Spleen (tissue), 11 donors: Measurements from ENCODE around the gene MIEF2. TPM values are rescaled to one million over a fixed set of nuclear protein-coding genes. Genes with fewer than 3 reads are reported as not detected.

Experiments used
- DNase-seq: peaks from one replicate; pipeline ENCODE4 v3.0.0-alpha.2; 2020
- H3K27ac ChIP-seq, 8 donors: fragments of 200-600 bp; sonication (generic) in 7 of 8; 1 replicate in 4 of 8; 2 replicates in 4 of 8; pipeline versions ENCODE4 v1.5.0 to v1.8.0; 2016 to 2021; ENCODE audit warnings: inconsistent platforms in 4 of 8, mild to moderate bottlenecking in 4 of 8, moderate library complexity in 1 of 8
- H3K27me3 ChIP-seq, 7 donors: fragments of 200-600 bp; sonication (generic) in 6 of 7; replicated peaks in 1 of 7; 1 replicate in 4 of 7; 2 replicates in 3 of 7; pipeline versions ENCODE4 v1.5.0 to v1.8.0; 2016 to 2021; ENCODE audit warnings: inconsistent platforms in 3 of 7, mild to moderate bottlenecking in 1 of 7
- H3K36me3 ChIP-seq, 6 donors: fragments of 200-600 bp; sonication (generic) in 5 of 6; 1 replicate in 4 of 6; 2 replicates in 2 of 6; pipeline versions ENCODE4 v1.5.0 to v1.8.0; 2016 to 2021; ENCODE audit warnings: inconsistent platforms in 2 of 6
- H3K4me1 ChIP-seq, 6 donors: fragments of 200-600 bp; sonication (generic) in 5 of 6; 1 replicate in 3 of 6; 2 replicates in 3 of 6; pipeline versions ENCODE4 v1.5.0 to v1.8.0; 2016 to 2021; ENCODE audit warnings: inconsistent platforms in 3 of 6
- H3K4me3 ChIP-seq, 8 donors: fragments of 200-600 bp; sonication (generic) in 7 of 8; 1 replicate in 4 of 8; 2 replicates in 4 of 8; pipeline versions ENCODE4 v1.5.0 to v1.8.0; 2016 to 2021; ENCODE audit warnings: inconsistent platforms in 4 of 8, mild to moderate bottlenecking in 4 of 8, moderate library complexity in 2 of 8
- H3K9me3 ChIP-seq, 8 donors: fragments of 200-600 bp; sonication (generic) in 7 of 8; 1 replicate in 4 of 8; 2 replicates in 4 of 8; pipeline versions ENCODE4 v1.5.0 to v1.8.0; 2016 to 2021; ENCODE audit warnings: inconsistent platforms in 4 of 8
- POLR2A ChIP-seq, 3 donors: fragments of 450-650 bp; IDR thresholded peaks; one replicate each; pipeline ENCODE4 v1.5.1; 2017; ENCODE audit warnings: antibody characterized with exemption in 3 of 3, mild to moderate bottlenecking in 1 of 3
- POLR2AphosphoS5 ChIP-seq, 3 donors: sonication (generic); formaldehyde crosslinking; IDR thresholded peaks; one replicate each; pipeline ENCODE4 v1.5.1; 2017; ENCODE audit warnings: antibody characterized with exemption in 3 of 3
- WGBS, 5 donors: extraction: QIAGEN DNeasy Blood & Tissue Kit in 3 of 5; methylation state at CpG; one replicate each; pipeline versions ENCODE4 v1.1.5 to v1.1.7; 2013 to 2018; 5-methylcytosine and 5-hydroxymethylcytosine counted together
- intact Hi-C: fragments of 100-400 bp; cut with DNase I; formaldehyde crosslinking; loops from one replicate; pipeline ENCODE4 v1.15.0; 2023; ENCODE audit warnings: low total_unique reads
- polyA plus RNA-seq, 3 donors: library from polyadenylated mRNA; stranded (reverse); fragments of 200-250 nt; gene quantifications; one replicate each; pipeline ENCODE4 v1.2.1, GENCODE V29; 2013
- total RNA-seq, 7 donors: library from RNA; depleted of rRNA in 3 of 7; stranded (reverse); fragments of >200 nt in 3 of 7; fragmentation: NEBNext Ultra II Directional in 4 of 7; extraction: Animal tissue kit (Norgen Biotek cat#: 25700) in 4 of 7; gene quantifications; one replicate each; pipeline versions ENCODE4 v1.1.0 to v1.2.1, GENCODE V29; 2016 to 2021
- TF ChIP-seq, protein P1 (sequence below), 11 experiments: fragments of 200-600 bp in 7 of 11; fragments of 450-650 bp in 4 of 11; sonication (generic) in 4 of 11; IDR thresholded peaks in 8 of 11; conservative IDR thresholded peaks in 3 of 11; 1 replicate in 7 of 11; 2 replicates in 4 of 11; pipeline versions ENCODE4 v1.4.0 to v1.8.0; 2016 to 2021; ENCODE audit warnings: antibody characterized with exemption in 11 of 11, inconsistent platforms in 4 of 11, mild to moderate bottlenecking in 1 of 11
- donor health status: healthy with polysubstance abuse.
- donor health status: DM: no; HTN: no; CAD: no; lungs with moderate emphysema.
- donor health status: DM: no; HTN: no; CAD: no.
- donor health status: Bipolar disorder and iron deficiency.
- donor health status: healthy.
- donor health status: DM: no; HTN: no; CAD: no.
- donor health status: DM: yes; HTN: yes; CAD: no.

MIEF2 gene
- total and polyA plus RNA-seq, 10 donors: 4.6 to 24.8 (median 11.7) TPM

- H3K27ac ChIP-seq: no peak overlapping the region
- 90 to 93% (median 91%) methylated on average over 24 to 28 of the region's 28 CpGs for WGBS, 5 donors
- TF ChIP-seq POLR2AphosphoS5 (IDR thresholded peaks at IDR 0.05): peak in 1 of 3 donors; percentile 51
- TF ChIP-seq, protein P1, sequence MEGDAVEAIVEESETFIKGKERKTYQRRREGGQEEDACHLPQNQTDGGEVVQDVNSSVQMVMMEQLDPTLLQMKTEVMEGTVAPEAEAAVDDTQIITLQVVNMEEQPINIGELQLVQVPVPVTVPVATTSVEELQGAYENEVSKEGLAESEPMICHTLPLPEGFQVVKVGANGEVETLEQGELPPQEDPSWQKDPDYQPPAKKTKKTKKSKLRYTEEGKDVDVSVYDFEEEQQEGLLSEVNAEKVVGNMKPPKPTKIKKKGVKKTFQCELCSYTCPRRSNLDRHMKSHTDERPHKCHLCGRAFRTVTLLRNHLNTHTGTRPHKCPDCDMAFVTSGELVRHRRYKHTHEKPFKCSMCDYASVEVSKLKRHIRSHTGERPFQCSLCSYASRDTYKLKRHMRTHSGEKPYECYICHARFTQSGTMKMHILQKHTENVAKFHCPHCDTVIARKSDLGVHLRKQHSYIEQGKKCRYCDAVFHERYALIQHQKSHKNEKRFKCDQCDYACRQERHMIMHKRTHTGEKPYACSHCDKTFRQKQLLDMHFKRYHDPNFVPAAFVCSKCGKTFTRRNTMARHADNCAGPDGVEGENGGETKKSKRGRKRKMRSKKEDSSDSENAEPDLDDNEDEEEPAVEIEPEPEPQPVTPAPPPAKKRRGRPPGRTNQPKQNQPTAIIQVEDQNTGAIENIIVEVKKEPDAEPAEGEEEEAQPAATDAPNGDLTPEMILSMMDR (IDR thresholded peaks at IDR 0.05 in 8 of 11, conservative IDR thresholded peaks at IDR 0.05 in 3 of 11): no peak
- H3K27me3 ChIP-seq: no peaks in the 10 kb centered on the region
- H3K36me3 ChIP-seq: peaks cover 4 to 100% (median 61%) of the 10 kb centered on the region in 6 donors
- H3K9me3 ChIP-seq: no peaks in the 10 kb centered on the region
- H3K4me1 ChIP-seq: peaks cover 0 to 5% (median 2%) of the 10 kb centered on the region in 6 donors
- DNase-seq: no peak
- intact Hi-C loops: no loop called here
- H3K4me3 ChIP-seq: no peak overlapping the region
These were observed 19.1 kb upstream of the MIEF2 start for GRCh38 chr17:18241229-18241871.

GRCh38 chr17:18245038-18245776 lies 15.3 kb upstream of the MIEF2 start:
- WGBS, 5 donors: 77 to 97% (median 93%) methylated on average over 11 to 21 of the region's 21 CpGs
- no peak for DNase-seq
- H3K27me3 ChIP-seq: no peaks in the 10 kb centered on the region
- peaks cover 5 to 35% (median 23%) of the 10 kb centered on the region in 6 donors for H3K4me1 ChIP-seq
- peaks cover 4 to 100% (median 82%) of the 10 kb centered on the region in 6 donors for H3K36me3 ChIP-seq
- TF ChIP-seq POLR2AphosphoS5 (IDR thresholded peaks at IDR 0.05): peak; percentile 6 to 70 (median 17)
- no peak for TF ChIP-seq POLR2A (IDR thresholded peaks at IDR 0.05)
- TF ChIP-seq, protein P1 (IDR thresholded peaks at IDR 0.05 in 8 of 11, conservative IDR thresholded peaks at IDR 0.05 in 3 of 11): no peak
- peak overlapping the region in 1 of 8 donors; percentile 77 for H3K27ac ChIP-seq
- no peaks in the 10 kb centered on the region for H3K9me3 ChIP-seq
- intact Hi-C loops: no loop called here
- no peak overlapping the region for H3K4me3 ChIP-seq

GRCh38 chr17:18246109-18246725 lies 14.2 kb upstream of the MIEF2 start:
- H3K4me3 ChIP-seq: peak overlapping the region in 2 of 8 donors; percentile 3 to 46
- 77 to 91% (median 81%) methylated on average over 9 to 24 of the region's 24 CpGs for WGBS, 5 donors
- H3K9me3 ChIP-seq: no peaks in the 10 kb centered on the region
- H3K27ac ChIP-seq: peak overlapping the region in 5 of 8 donors; percentile 49 to 77 (median 71)
- no peaks in the 10 kb centered on the region for H3K27me3 ChIP-seq
- intact Hi-C loops: no loop called here
- peaks cover 5 to 35% (median 23%) of the 10 kb centered on the region in 6 donors for H3K4me1 ChIP-seq
- TF ChIP-seq POLR2AphosphoS5 (IDR thresholded peaks at IDR 0.05): peak in 1 of 3 donors; percentile 71
- no peak for TF ChIP-seq POLR2A (IDR thresholded peaks at IDR 0.05)
- DNase-seq: no peak
- peaks cover 4 to 100% (median 87%) of the 10 kb centered on the region in 6 donors for H3K36me3 ChIP-seq

GRCh38 chr17:18246880-18247612 lies 13.4 kb upstream of the MIEF2 start:
- TF ChIP-seq, protein P1 (IDR thresholded peaks at IDR 0.05 in 8 of 11, conservative IDR thresholded peaks at IDR 0.05 in 3 of 11): no peak
- TF ChIP-seq POLR2AphosphoS5 (IDR thresholded peaks at IDR 0.05) (peak; percentile 23 to 56 (median 42)), POLR2A (IDR thresholded peaks at IDR 0.05) (no peak)
- H3K27ac ChIP-seq: peak overlapping the region in 6 of 8 donors; percentile 2 to 77 (median 67)
- H3K9me3 ChIP-seq: no peaks in the 10 kb centered on the region
- H3K4me1 ChIP-seq: peaks cover 5 to 35% (median 23%) of the 10 kb centered on the region in 6 donors
- intact Hi-C loops: no loop called here
- peak overlapping the region in 3 of 8 donors; percentile 3 to 46 (median 17) for H3K4me3 ChIP-seq
- WGBS, 5 donors: 66 to 77% (median 73%) methylated on average over 45 to 46 of the region's 46 CpGs
- H3K36me3 ChIP-seq: peaks cover 10 to 100% (median 89%) of the 10 kb centered on the region in 6 donors
- no peaks in the 10 kb centered on the region for H3K27me3 ChIP-seq
- peak; percentile 87 for DNase-seq
